ENCODE data around the gene GALNTL6.

GALNTL6 gene

GRCh38 chr4:172830295-172830764, 1017.1 kb downstream of the GALNTL6 start:
- TF ChIP-seq CTCF (conservative IDR thresholded peaks at IDR 0.05; ENCODE audit: control insufficient read depth, insufficient read depth, low read depth, low read length) = peak; percentile 41
- peak; percentile 24 for DNase-seq (ENCODE audit: low read depth)

GRCh38 chr4:172836661-172837060, 1023.5 kb downstream of the GALNTL6 start:
- TF ChIP-seq CTCF (conservative IDR thresholded peaks at IDR 0.05; ENCODE audit: control insufficient read depth, insufficient read depth, low read depth, low read length) = no peak
- DNase-seq (ENCODE audit: low read depth) = no peak
- H3K4me3 ChIP-seq (ENCODE audit: control insufficient read depth, low read depth, low read length) = no peak overlapping the region

More at GRCh38 chr4:172830295-172830764, 1017.1 kb downstream of the GALNTL6 start:
- no peak overlapping the region for H3K4me3 ChIP-seq (ENCODE audit: control insufficient read depth, low read depth, low read length)

GRCh38 chr4:172838111-172838510, 1024.9 kb downstream of the GALNTL6 start:
- no peak for TF ChIP-seq CTCF (conservative IDR thresholded peaks at IDR 0.05; ENCODE audit: control insufficient read depth, insufficient read depth, low read depth, low read length)
- DNase-seq (ENCODE audit: low read depth) = no peak
- H3K4me3 ChIP-seq (ENCODE audit: control insufficient read depth, low read depth, low read length) = no peak overlapping the region

- H3K4me3 ChIP-seq (ENCODE audit: control insufficient read depth, low read depth, low read length) = no peak overlapping the region
- no peak for DNase-seq (ENCODE audit: low read depth)
- TF ChIP-seq CTCF (conservative IDR thresholded peaks at IDR 0.05; ENCODE audit: control insufficient read depth, insufficient read depth, low read depth, low read length) = no peak
Measured at GRCh38 chr4:172838943-172839342, 1025.7 kb downstream of the GALNTL6 start.

- TF ChIP-seq CTCF (conservative IDR thresholded peaks at IDR 0.05; ENCODE audit: control insufficient read depth, insufficient read depth, low read depth, low read length) = no peak
- DNase-seq (ENCODE audit: low read depth) = no peak
- H3K4me3 ChIP-seq (ENCODE audit: control insufficient read depth, low read depth, low read length) = no peak overlapping the region
Measured at GRCh38 chr4:172842779-172843178, 1029.6 kb downstream of the GALNTL6 start.

GRCh38 chr4:172843192-172843591, 1030.0 kb downstream of the GALNTL6 start:
- TF ChIP-seq CTCF (conservative IDR thresholded peaks at IDR 0.05; ENCODE audit: control insufficient read depth, insufficient read depth, low read depth, low read length) = no peak
- H3K4me3 ChIP-seq (ENCODE audit: control insufficient read depth, low read depth, low read length) = no peak overlapping the region
- no peak for DNase-seq (ENCODE audit: low read depth)

GRCh38 chr4:172844556-172844955, 1031.4 kb downstream of the GALNTL6 start:
- H3K4me3 ChIP-seq (ENCODE audit: control insufficient read depth, low read depth, low read length) = no peak overlapping the region
- peak; percentile 37 for DNase-seq (ENCODE audit: low read depth)
- TF ChIP-seq CTCF (conservative IDR thresholded peaks at IDR 0.05; ENCODE audit: control insufficient read depth, insufficient read depth, low read depth, low read length) = no peak
